Measurements from ENCODE around the gene DHRS13. TPM values are rescaled to one million over a fixed set of nuclear protein-coding genes. Genes with fewer than 3 reads are reported as not detected.

DHRS13 gene
- total RNA-seq, 2 donors from 2014 or later, result 7.3 to 9.9 TPM

DNA sequence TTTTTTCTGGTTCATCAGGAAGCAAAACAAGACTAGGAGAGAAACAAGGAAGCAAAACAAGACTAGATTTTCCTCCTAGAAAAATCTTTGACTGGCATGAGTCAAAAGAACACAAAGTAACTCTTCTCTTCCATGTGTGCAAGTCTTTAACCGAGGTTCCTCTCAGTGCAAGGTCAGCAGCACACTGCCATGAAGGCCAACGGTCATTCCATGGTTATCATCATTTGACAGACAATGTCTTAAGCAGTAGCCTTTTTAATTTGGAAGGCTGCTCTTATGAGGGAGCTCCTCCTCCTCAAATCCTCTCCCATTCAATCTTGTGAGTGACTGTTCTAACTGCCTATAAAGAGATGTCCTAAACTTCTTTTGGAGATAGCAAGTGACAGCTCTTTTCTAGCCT lies 15.4 kb upstream of the DHRS13 start:
- no peak for ATAC-seq
- H3K36me3 ChIP-seq (replicated peaks in 1 of 2; ENCODE audit: insufficient read depth in 1 of 2, low read depth in 2 of 2), result peaks cover 12 to 46% of the 10 kb centered on the region in 2 donors

DNA sequence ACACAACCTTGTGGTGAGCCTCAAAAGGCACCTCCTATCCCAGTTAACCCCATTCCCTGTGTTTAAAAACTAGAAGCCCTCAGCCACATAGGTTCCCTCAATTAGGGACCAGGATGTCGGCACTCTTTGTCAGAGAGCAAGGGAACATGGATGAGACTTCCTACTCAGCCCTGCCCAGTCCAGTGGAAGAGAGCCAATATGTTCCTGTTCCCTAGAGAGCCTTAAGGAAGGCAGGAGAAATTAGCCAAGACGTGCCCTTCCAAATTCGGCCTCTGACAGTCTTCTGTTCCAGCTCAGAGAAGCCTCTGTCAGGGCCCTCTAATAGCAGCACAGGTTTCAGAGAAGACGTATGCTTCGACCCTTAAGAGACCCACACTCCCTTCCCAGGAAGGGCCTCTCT lies 14.6 kb upstream of the DHRS13 start:
- DNase-seq (no peak), ATAC-seq (no peak)
- H3K27ac ChIP-seq, result no peak overlapping the region
- H3K4me3 ChIP-seq, result no peak overlapping the region
- TF ChIP-seq, protein P1, sequence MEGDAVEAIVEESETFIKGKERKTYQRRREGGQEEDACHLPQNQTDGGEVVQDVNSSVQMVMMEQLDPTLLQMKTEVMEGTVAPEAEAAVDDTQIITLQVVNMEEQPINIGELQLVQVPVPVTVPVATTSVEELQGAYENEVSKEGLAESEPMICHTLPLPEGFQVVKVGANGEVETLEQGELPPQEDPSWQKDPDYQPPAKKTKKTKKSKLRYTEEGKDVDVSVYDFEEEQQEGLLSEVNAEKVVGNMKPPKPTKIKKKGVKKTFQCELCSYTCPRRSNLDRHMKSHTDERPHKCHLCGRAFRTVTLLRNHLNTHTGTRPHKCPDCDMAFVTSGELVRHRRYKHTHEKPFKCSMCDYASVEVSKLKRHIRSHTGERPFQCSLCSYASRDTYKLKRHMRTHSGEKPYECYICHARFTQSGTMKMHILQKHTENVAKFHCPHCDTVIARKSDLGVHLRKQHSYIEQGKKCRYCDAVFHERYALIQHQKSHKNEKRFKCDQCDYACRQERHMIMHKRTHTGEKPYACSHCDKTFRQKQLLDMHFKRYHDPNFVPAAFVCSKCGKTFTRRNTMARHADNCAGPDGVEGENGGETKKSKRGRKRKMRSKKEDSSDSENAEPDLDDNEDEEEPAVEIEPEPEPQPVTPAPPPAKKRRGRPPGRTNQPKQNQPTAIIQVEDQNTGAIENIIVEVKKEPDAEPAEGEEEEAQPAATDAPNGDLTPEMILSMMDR (IDR thresholded peaks at IDR 0.05), result no peak
- no peak for TF ChIP-seq POLR2A (IDR thresholded peaks at IDR 0.05)
- 83 to 85% methylated on average over 4 to 5 of the region's 5 CpGs for WGBS, 2 donors
- no peaks in the 10 kb centered on the region for H3K4me1 ChIP-seq
- peaks cover 12 to 52% of the 10 kb centered on the region in 2 donors for H3K36me3 ChIP-seq (replicated peaks in 1 of 2; ENCODE audit: insufficient read depth in 1 of 2, low read depth in 2 of 2)
- intact Hi-C loops (cut with DNase I), result no loop called here
- no peaks in the 10 kb centered on the region for H3K9me3 ChIP-seq
- H3K27me3 ChIP-seq, result no peaks in the 10 kb centered on the region

More for the DNA sequence above, 15.4 kb upstream of the DHRS13 start:
- Histone ChIP-seq H3K9me3 (no peaks in the 10 kb centered on the region), H3K4me3 (no peak overlapping the region), H3K4me1 (no peaks in the 10 kb centered on the region), H3K27me3 (no peaks in the 10 kb centered on the region), H3K27ac (no peak overlapping the region)
- DNase-seq, result no peak
- TF ChIP-seq, protein P1 (IDR thresholded peaks at IDR 0.05), result no peak
- TF ChIP-seq POLR2A (IDR thresholded peaks at IDR 0.05), result no peak
- intact Hi-C loops (cut with DNase I), result no loop called here
- WGBS, 2 donors, result 51 to 52% methylated on average over 2 of the region's 2 CpGs

DNA sequence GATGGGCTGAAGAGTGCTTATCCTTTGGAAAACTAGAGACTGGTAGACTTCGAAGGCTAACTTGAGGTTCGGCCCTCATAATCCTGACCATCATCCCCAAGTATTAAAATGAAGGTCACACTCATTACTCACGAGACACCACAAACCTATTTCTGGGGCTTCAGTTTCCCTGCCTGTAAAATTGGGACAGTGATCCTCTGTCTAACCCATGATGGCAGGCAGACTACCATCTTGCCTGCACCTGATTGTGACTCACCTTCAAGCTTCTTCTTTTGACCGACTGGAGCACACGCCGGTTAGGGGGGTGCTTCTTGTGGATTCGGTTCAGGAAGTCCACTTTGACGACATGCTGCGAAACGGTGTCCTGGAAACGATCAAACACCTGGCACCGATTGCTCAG lies 14.2 kb upstream of the DHRS13 start:
- Histone ChIP-seq H3K27me3 (no peaks in the 10 kb centered on the region), H3K4me1 (no peaks in the 10 kb centered on the region), H3K36me3 (replicated peaks in 1 of 2; ENCODE audit: insufficient read depth in 1 of 2, low read depth in 2 of 2) (peaks cover 12 to 52% of the 10 kb centered on the region in 2 donors), H3K9me3 (no peaks in the 10 kb centered on the region), H3K27ac (no peak overlapping the region), H3K4me3 (no peak overlapping the region)
- intact Hi-C loops (cut with DNase I), result no loop called here
- TF ChIP-seq POLR2A (IDR thresholded peaks at IDR 0.05), result no peak
- TF ChIP-seq, protein P1 (IDR thresholded peaks at IDR 0.05), result no peak
- DNase-seq, result no peak
- 79 to 84% methylated on average over 12 of the region's 12 CpGs for WGBS, 2 donors
- no peak for ATAC-seq

DNA sequence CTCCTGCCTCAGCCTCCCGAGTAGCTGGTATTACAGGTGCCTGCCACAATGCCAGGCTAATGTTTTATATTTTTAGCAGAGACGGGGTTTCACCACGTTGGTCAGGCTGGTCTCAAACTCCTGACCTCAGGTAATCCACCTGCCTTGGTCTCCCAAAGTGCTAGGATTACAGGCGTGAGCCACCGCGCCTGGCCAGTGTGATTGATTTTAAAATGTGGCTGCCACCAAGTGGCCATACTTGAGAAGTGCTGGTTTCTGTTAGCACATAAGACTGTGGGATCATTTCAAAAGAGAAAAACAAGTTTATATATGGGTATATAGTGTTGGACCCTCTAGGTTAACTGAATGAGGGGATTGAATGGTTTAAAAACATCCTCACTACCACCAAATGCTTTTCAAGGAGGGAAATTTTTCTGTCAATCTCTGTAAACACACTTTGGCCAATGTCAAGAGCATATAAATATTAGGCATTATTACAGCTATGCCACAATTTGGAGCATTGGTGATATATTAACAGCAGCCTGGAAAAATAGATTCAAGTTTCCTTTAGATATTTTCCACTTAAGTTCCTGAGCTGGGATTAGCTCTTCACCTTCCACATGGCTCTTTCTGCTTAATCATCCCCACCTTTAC lies 13.5 kb upstream of the DHRS13 start:
- intact Hi-C loops (cut with DNase I), result no loop called here
- 48 to 49% methylated on average over 5 to 6 of the region's 6 CpGs for WGBS, 2 donors
- no peak overlapping the region for H3K4me3 ChIP-seq
- DNase-seq, result peak; percentile 53 to 71 (median 58)
- H3K36me3 ChIP-seq (replicated peaks in 1 of 2; ENCODE audit: insufficient read depth in 1 of 2, low read depth in 2 of 2), result peaks cover 12 to 53% of the 10 kb centered on the region in 2 donors
- H3K27ac ChIP-seq, result no peak overlapping the region
- H3K4me1 ChIP-seq, result no peaks in the 10 kb centered on the region
- peak; percentile 68 for ATAC-seq
- TF ChIP-seq, protein P1 (IDR thresholded peaks at IDR 0.05), result peak; percentile 32 to 69 (median 64)
- no peak for TF ChIP-seq POLR2A (IDR thresholded peaks at IDR 0.05)
- no peaks in the 10 kb centered on the region for H3K27me3 ChIP-seq
- no peaks in the 10 kb centered on the region for H3K9me3 ChIP-seq

DNA sequence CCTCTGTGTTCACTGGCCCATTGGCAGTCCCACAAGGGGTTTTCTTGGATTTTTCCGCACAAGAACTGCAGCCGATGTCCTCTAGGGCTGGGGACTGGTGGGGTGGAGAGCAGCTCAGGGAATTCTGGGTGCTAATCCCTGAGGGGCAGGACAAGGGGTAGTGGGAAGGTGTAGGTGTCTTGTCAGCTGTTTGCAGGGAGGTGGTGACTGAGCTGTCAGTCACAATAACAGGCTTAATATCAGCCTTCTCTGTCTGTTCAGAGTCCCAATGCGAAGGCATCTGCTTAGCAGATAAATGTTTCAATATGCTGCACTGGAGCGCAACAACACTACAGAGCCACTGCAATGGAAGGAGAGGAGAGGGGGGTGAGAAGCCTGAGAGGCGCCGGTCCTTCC lies 10.1 kb upstream of the DHRS13 start:
- peaks cover 17 to 51% of the 10 kb centered on the region in 2 donors for H3K36me3 ChIP-seq (replicated peaks in 1 of 2; ENCODE audit: insufficient read depth in 1 of 2, low read depth in 2 of 2)
- TF ChIP-seq POLR2A (IDR thresholded peaks at IDR 0.05), result no peak
- TF ChIP-seq, protein P1 (IDR thresholded peaks at IDR 0.05), result no peak
- no peak overlapping the region for H3K4me3 ChIP-seq
- H3K27ac ChIP-seq, result no peak overlapping the region
- H3K9me3 ChIP-seq, result no peaks in the 10 kb centered on the region
- 80 to 94% methylated on average over 6 of the region's 6 CpGs for WGBS, 2 donors
- ATAC-seq (no peak), DNase-seq (no peak)
- no peaks in the 10 kb centered on the region for H3K4me1 ChIP-seq
- no peaks in the 10 kb centered on the region for H3K27me3 ChIP-seq
- intact Hi-C loops (cut with DNase I), result no loop called here
